GM12891 (cell line): ENCODE measurements around the gene ACAA1.

ENCODE experiments used
- POLR2A ChIP-seq: IDR thresholded peaks from 2 replicates; pipeline ENCODE4 v1.6.1; 2011; ENCODE audit warnings: low read depth, low read length, control low read depth
- POLR2AphosphoS5 ChIP-seq: IDR thresholded peaks from 2 replicates; pipeline ENCODE4 v1.6.1; 2011; ENCODE audit warnings: low read depth, low read length, control low read depth
- SPI1 ChIP-seq: IDR thresholded peaks from 2 replicates; pipeline ENCODE4 v1.6.1; 2011; ENCODE audit warnings: low read depth, low read length, control low read depth
- TAF1 ChIP-seq: IDR thresholded peaks from 2 replicates; pipeline ENCODE4 v1.6.1; 2011; ENCODE audit warnings: low read depth, low read length, control low read depth

- TF ChIP-seq POLR2AphosphoS5 (no peak), TAF1 (no peak), SPI1 (no peak), POLR2A (no peak)
These were observed 52.3 kb downstream of the ACAA1 start for GRCh38 chr3:38084334-38085310.
